ENCODE data around the gene LIN7B. TPM values are rescaled to one million over a fixed set of nuclear protein-coding genes. Genes with fewer than 3 reads are reported as not detected.
A peak's percentile ranks its signal among the peaks of the same experiment; 100 is the strongest.

LIN7B gene
- total and polyA plus RNA-seq, 2 of the 13 experiments (the other 11 are each of a cell fraction or from before 2014, with no cell fraction given): 5.3 to 7.6 TPM

GRCh38 chr19:49114630-49115363, 627 bp downstream of the LIN7B start (continued):
- no peak for TF ChIP-seq MYPOP (CRISPR knock-in tag; IDR thresholded peaks at IDR 0.05)
- TF ChIP-seq ZBTB2 (CRISPR knock-in tag; IDR thresholded peaks at IDR 0.05; ENCODE audit: low read depth): no peak
- TF ChIP-seq DZIP1 (CRISPR knock-in tag; IDR thresholded peaks at IDR 0.05): no peak
- TF ChIP-seq DNMT1 (CRISPR knock-in tag; IDR thresholded peaks at IDR 0.05): 0 out of 2 replicates have a peak, but pooled peaks have one; percentile 31
- TF ChIP-seq NBN (conservative IDR thresholded peaks at IDR 0.05): no peak
- TF ChIP-seq CBFB (CRISPR knock-in tag; IDR thresholded peaks at IDR 0.05): no peak
- no peak for TF ChIP-seq ZSCAN9 (CRISPR knock-in tag; IDR thresholded peaks at IDR 0.05; ENCODE audit: borderline replicate concordance)
- TF ChIP-seq NPAS2 (CRISPR knock-in tag; IDR thresholded peaks at IDR 0.05; ENCODE audit: borderline replicate concordance): no peak
- TF ChIP-seq EEA1 (CRISPR knock-in tag; IDR thresholded peaks at IDR 0.05; ENCODE audit: borderline replicate concordance): no peak
- TF ChIP-seq TMF1 (CRISPR knock-in tag; IDR thresholded peaks at IDR 0.05; ENCODE audit: low read depth): no peak
- TF ChIP-seq ZHX2 (IDR thresholded peaks at IDR 0.05; ENCODE audit: low read depth): no peak
- no peak for TF ChIP-seq ZHX2 (CRISPR knock-in tag; IDR thresholded peaks at IDR 0.05; ENCODE audit: borderline replicate concordance)
- TF ChIP-seq ZNF383 (CRISPR knock-in tag; IDR thresholded peaks at IDR 0.05; ENCODE audit: borderline replicate concordance): no peak

Data from HepG2 (cell line).